Measurements from ENCODE around the gene MAN1A1.

MAN1A1 gene

DNA sequence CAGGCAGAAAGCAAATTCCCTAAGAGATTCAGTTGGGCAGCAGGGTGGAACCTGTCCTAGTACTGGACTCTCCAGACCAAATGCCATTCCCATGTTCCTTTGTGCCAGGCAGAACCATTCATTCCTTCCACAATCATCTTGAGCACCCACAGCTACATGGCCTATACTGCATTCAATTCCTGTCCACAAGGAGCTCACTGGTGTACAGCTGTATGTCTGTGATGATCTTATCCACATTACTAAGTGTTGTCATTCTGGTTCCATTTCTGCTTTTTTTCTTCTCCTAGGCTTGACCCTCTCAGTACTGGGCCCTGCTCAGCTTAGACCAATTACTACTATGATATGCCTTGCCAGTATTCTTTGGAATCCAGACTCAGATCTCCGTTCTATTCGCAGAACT, 27.5 kb downstream of the MAN1A1 start (continued):
- TF ChIP-seq MYNN (tag by site-specific recombination; IDR thresholded peaks at IDR 0.05; ENCODE audit: borderline replicate concordance): no peak

GRCh38 chr6:119319694-119320093, 29.9 kb downstream of the MAN1A1 start:
- POLR2A ChIA-PET: no interaction called here
- CTCF ChIA-PET: interaction anchor here (0.6 kb wide), 1 partner anchor 209 kb away, joined by 3 read pairs; no protein-coding TSS in a partner anchor
- peaks cover 0 to 6% of the 10 kb centered on the region in 2 experiments; a peak in 1 of 3 replicates for H3K36me3 ChIP-seq (ENCODE audit: control insufficient read depth in 2 of 2, insufficient read depth in 1 of 2, low read length in 2 of 2)
- no peaks in the 10 kb centered on the region for H3K4me1 ChIP-seq (ENCODE audit: control insufficient read depth, insufficient read depth, low read length)
- no peak for TF ChIP-seq WT1 (tag by site-specific recombination; IDR thresholded peaks at IDR 0.05)
- no peaks in the 10 kb centered on the region for H3K9me3 ChIP-seq (ENCODE audit: control insufficient read depth, insufficient read depth, low read depth, low read length)
- no peak overlapping the region for H3K27ac ChIP-seq (ENCODE audit: extremely low read depth, low read depth, low read length)
- no peak overlapping the region for H3K4me3 ChIP-seq (ENCODE audit: low read depth, low read length)

- Histone ChIP-seq H3K4me3 (ENCODE audit: low read depth, low read length) (no peak overlapping the region), H3K9me3 (ENCODE audit: control insufficient read depth, insufficient read depth, low read depth, low read length) (no peaks in the 10 kb centered on the region), H3K36me3 (ENCODE audit: control insufficient read depth in 2 of 2, insufficient read depth in 1 of 2, low read length in 2 of 2) (peaks cover 0 to 6% of the 10 kb centered on the region in 2 experiments; a peak in 1 of 3 replicates), H3K4me1 (ENCODE audit: control insufficient read depth, insufficient read depth, low read length) (no peaks in the 10 kb centered on the region), H3K27ac (ENCODE audit: extremely low read depth, low read depth, low read length) (no peak overlapping the region)
- TF ChIP-seq ZNF785 (tag by site-specific recombination; IDR thresholded peaks at IDR 0.05): no peak
- TF ChIP-seq, protein P1, sequence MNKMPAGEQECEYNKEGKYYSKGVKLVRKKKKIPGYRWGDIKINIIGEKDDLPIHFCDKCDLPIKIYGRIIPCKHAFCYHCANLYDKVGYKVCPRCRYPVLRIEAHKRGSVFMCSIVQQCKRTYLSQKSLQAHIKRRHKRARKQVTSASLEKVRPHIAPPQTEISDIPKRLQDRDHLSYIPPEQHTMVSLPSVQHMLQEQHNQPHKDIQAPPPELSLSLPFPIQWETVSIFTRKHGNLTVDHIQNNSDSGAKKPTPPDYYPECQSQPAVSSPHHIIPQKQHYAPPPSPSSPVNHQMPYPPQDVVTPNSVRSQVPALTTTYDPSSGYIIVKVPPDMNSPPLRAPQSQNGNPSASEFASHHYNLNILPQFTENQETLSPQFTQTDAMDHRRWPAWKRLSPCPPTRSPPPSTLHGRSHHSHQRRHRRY (tag by site-specific recombination; IDR thresholded peaks at IDR 0.05): no peak
- no peak for TF ChIP-seq ZNF114 (tag by site-specific recombination; IDR thresholded peaks at IDR 0.05)
- TF ChIP-seq ZNF677 (tag by site-specific recombination; IDR thresholded peaks at IDR 0.05): no peak
- no peak for TF ChIP-seq ZNF423 (tag by site-specific recombination; IDR thresholded peaks at IDR 0.05)
- TF ChIP-seq TCF7L2 (IDR thresholded peaks at IDR 0.05; ENCODE audit: borderline replicate concordance, low read depth, low read length): no peak
- TF ChIP-seq, protein P2, sequence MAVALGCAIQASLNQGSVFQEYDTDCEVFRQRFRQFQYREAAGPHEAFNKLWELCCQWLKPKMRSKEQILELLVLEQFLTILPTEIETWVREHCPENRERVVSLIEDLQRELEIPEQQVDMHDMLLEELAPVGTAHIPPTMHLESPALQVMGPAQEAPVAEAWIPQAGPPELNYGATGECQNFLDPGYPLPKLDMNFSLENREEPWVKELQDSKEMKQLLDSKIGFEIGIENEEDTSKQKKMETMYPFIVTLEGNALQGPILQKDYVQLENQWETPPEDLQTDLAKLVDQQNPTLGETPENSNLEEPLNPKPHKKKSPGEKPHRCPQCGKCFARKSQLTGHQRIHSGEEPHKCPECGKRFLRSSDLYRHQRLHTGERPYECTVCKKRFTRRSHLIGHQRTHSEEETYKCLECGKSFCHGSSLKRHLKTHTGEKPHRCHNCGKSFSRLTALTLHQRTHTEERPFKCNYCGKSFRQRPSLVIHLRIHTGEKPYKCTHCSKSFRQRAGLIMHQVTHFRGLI (tag by site-specific recombination; IDR thresholded peaks at IDR 0.05): no peak
- no peak for TF ChIP-seq ZNF624 (tag by site-specific recombination; IDR thresholded peaks at IDR 0.05)
- TF ChIP-seq, protein P3, sequence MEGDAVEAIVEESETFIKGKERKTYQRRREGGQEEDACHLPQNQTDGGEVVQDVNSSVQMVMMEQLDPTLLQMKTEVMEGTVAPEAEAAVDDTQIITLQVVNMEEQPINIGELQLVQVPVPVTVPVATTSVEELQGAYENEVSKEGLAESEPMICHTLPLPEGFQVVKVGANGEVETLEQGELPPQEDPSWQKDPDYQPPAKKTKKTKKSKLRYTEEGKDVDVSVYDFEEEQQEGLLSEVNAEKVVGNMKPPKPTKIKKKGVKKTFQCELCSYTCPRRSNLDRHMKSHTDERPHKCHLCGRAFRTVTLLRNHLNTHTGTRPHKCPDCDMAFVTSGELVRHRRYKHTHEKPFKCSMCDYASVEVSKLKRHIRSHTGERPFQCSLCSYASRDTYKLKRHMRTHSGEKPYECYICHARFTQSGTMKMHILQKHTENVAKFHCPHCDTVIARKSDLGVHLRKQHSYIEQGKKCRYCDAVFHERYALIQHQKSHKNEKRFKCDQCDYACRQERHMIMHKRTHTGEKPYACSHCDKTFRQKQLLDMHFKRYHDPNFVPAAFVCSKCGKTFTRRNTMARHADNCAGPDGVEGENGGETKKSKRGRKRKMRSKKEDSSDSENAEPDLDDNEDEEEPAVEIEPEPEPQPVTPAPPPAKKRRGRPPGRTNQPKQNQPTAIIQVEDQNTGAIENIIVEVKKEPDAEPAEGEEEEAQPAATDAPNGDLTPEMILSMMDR (tag by site-specific recombination; IDR thresholded peaks at IDR 0.05): no peak
- no peak for TF ChIP-seq ZNF324 (tag by site-specific recombination; IDR thresholded peaks at IDR 0.05)
- TF ChIP-seq ZNF48 (tag by site-specific recombination; IDR thresholded peaks at IDR 0.05): no peak
- TF ChIP-seq ZNF175 (tag by site-specific recombination; IDR thresholded peaks at IDR 0.05): no peak
- TF ChIP-seq, protein P4, sequence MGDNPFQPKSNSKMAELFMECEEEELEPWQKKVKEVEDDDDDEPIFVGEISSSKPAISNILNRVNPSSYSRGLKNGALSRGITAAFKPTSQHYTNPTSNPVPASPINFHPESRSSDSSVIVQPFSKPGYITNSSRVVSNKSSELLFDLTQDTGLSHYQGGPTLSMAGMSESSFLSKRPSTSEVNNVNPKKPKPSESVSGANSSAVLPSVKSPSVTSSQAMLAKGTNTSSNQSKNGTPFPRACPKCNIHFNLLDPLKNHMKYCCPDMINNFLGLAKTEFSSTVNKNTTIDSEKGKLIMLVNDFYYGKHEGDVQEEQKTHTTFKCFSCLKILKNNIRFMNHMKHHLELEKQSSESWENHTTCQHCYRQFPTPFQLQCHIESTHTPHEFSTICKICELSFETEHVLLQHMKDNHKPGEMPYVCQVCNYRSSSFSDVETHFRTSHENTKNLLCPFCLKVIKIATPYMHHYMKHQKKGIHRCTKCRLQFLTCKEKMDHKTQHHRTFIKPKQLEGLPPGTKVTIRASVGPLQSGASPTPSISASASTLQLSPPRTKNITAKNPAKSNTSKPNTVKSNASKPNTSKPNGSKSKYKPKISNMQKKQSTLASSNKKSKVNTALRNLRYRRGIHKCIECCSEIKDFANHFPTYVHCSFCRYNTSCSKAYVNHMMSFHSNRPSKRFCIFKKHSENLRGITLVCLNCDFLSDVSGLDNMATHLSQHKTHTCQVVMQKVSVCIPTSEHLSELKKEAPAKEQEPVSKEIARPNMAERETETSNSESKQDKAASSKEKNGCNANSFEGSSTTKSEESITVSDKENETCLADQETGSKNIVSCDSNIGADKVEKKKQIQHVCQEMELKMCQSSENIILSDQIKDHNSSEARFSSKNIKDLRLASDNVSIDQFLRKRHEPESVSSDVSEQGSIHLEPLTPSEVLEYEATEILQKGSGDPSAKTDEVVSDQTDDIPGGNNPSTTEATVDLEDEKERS (tag by site-specific recombination; IDR thresholded peaks at IDR 0.05): no peak
- no peak for TF ChIP-seq ZNF394 (tag by site-specific recombination; IDR thresholded peaks at IDR 0.05; ENCODE audit: borderline replicate concordance)
- no peak for TF ChIP-seq ZNF133 (tag by site-specific recombination; IDR thresholded peaks at IDR 0.05)
- no peak for TF ChIP-seq ZNF639 (tag by site-specific recombination; IDR thresholded peaks at IDR 0.05)
- no peak for TF ChIP-seq ZNF138 (tag by site-specific recombination; IDR thresholded peaks at IDR 0.05; ENCODE audit: borderline replicate concordance)
- TF ChIP-seq ZNF274 (IDR thresholded peaks at IDR 0.05; ENCODE audit: low read length): no peak
- no peak for TF ChIP-seq ZNF274 (tag by site-specific recombination; IDR thresholded peaks at IDR 0.05; ENCODE audit: borderline replicate concordance)
- TF ChIP-seq ZNF670 (tag by site-specific recombination; IDR thresholded peaks at IDR 0.05; ENCODE audit: low read depth): no peak
- TF ChIP-seq ZNF513 (tag by site-specific recombination; IDR thresholded peaks at IDR 0.05): no peak
- ChIA-PET POLR2A (no interaction called here), CTCF (interaction anchor here (0.7 kb wide), 1 partner anchor 170 kb away, joined by 4 read pairs; no protein-coding TSS in a partner anchor)
These were observed 30.8 kb downstream of the MAN1A1 start for GRCh38 chr6:119318730-119319129.

Measured in HEK293 (cell line).